Endothelial cell (in vitro differentiated cells): Measurements from ENCODE around the gene DCBLD1. TPM values are rescaled to one million over a fixed set of nuclear protein-coding genes. Genes with fewer than 3 reads are reported as not detected.

ENCODE experiments used
- DNase-seq: peaks from one replicate; pipeline ENCODE4 v3.0.0; 2021; ENCODE audit warnings: low spot score
- H3K27ac Mint-ChIP-seq: one replicate; pipeline ENCODE4 v1.8.0; 2021; ENCODE audit warnings: mixed read lengths, inconsistent platforms; ENCODE audit not compliant: unreplicated experiment
- H3K27me3 Mint-ChIP-seq: one replicate; pipeline ENCODE4 v1.8.0; 2021; ENCODE audit warnings: mild to moderate bottlenecking, moderate library complexity, mixed read lengths, inconsistent platforms; ENCODE audit not compliant: unreplicated experiment
- H3K36me3 Mint-ChIP-seq: one replicate; pipeline ENCODE4 v1.8.0; 2021; ENCODE audit warnings: mild to moderate bottlenecking, low read depth, mixed read lengths, inconsistent platforms; ENCODE audit not compliant: unreplicated experiment
- H3K4me1 Mint-ChIP-seq: one replicate; pipeline ENCODE4 v1.8.0; 2021; ENCODE audit warnings: mild to moderate bottlenecking, mixed read lengths, inconsistent platforms; ENCODE audit not compliant: unreplicated experiment
- H3K4me3 Mint-ChIP-seq: one replicate; pipeline ENCODE4 v1.8.0; 2021; ENCODE audit warnings: mild to moderate bottlenecking, mixed read lengths, inconsistent platforms; ENCODE audit not compliant: unreplicated experiment
- H3K9me3 Mint-ChIP-seq: one replicate; pipeline ENCODE4 v1.8.0; 2021; ENCODE audit warnings: mixed read lengths, inconsistent platforms; ENCODE audit not compliant: unreplicated experiment
- total RNA-seq: library from RNA; stranded (reverse); fragmentation: NEBNext Ultra II Directional; extraction: Animal tissue kit (Norgen Biotek cat#: 25700); gene quantifications from one replicate; pipeline ENCODE4 v1.2.1, GENCODE V29; 2021; ENCODE audit not compliant: unreplicated experiment
- TF ChIP-seq, protein P1 (sequence below): fragments of 200-600 bp; sonication (generic); IDR thresholded peaks from one replicate; pipeline ENCODE4 v1.5.0; 2021; ENCODE audit warnings: antibody characterized with exemption; ENCODE audit not compliant: unreplicated experiment

The DCBLD1 gene
- total RNA-seq, 1 donor from 2014 or later, result 203 TPM

DNA sequence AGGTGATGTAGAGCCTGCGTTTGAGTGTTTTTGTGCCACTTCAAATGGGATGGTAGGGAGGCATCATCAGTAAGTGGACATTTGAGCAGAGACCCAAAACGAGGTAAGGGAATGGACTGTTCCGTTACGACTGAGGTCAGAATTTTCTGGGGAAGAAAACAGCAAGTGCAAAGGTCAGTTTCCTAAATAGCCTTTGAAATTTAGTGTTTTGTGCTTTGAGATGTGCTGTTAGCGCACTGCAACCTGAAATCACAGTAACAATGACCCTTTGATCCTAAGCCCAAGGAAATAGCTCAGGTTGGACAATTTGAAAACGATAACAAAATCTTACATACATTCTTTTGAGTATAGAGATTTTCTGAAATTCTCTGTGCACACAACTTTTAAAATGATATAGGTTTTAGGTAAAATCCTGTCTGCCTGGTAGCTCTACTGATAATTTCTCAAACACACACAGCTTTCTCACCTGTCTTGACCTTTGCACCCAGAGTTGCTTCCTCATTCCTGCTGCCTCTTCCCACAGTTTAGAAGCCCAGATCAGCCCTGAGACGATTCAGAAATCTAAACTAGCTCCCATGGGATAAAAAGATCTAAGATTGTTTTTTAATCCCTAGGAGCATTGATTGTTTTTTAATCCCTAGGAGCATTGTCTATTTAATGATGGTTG is 22.1 kb downstream of the DCBLD1 start:
- no peak for DNase-seq
- TF ChIP-seq, protein P1, sequence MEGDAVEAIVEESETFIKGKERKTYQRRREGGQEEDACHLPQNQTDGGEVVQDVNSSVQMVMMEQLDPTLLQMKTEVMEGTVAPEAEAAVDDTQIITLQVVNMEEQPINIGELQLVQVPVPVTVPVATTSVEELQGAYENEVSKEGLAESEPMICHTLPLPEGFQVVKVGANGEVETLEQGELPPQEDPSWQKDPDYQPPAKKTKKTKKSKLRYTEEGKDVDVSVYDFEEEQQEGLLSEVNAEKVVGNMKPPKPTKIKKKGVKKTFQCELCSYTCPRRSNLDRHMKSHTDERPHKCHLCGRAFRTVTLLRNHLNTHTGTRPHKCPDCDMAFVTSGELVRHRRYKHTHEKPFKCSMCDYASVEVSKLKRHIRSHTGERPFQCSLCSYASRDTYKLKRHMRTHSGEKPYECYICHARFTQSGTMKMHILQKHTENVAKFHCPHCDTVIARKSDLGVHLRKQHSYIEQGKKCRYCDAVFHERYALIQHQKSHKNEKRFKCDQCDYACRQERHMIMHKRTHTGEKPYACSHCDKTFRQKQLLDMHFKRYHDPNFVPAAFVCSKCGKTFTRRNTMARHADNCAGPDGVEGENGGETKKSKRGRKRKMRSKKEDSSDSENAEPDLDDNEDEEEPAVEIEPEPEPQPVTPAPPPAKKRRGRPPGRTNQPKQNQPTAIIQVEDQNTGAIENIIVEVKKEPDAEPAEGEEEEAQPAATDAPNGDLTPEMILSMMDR, result no peak
- H3K27me3 Mint-ChIP-seq, result peaks cover 4% of the 10 kb centered on the region
- peaks cover 72% of the 10 kb centered on the region for H3K4me1 Mint-ChIP-seq
- peaks cover 54% of the 10 kb centered on the region for H3K36me3 Mint-ChIP-seq
- H3K27ac Mint-ChIP-seq, result peak overlapping the region; percentile 53
- peak overlapping the region; percentile 8 for H3K4me3 Mint-ChIP-seq
- H3K9me3 Mint-ChIP-seq, result no peaks in the 10 kb centered on the region

DNA sequence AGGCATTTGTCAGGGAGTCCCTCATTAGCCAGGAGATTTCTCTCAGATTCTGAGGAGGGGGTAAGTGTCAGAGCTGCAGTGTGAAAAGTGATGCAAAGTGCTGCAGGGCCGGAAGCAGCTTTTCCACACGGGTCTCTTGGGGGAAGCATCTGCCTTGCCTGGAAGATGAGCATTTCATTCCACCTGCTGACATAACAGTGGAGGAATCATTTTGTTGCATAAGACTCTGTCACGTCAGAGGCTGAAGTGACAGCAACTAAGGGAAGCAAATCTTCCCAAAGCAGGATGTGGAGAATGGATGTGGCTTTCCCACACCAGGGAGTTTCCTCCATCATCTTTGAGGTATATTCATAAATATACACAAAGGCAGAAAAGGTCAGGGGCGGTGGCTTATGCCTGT is 22.8 kb downstream of the DCBLD1 start:
- H3K4me3 Mint-ChIP-seq, result no peak overlapping the region
- TF ChIP-seq, protein P1, result no peak
- peaks cover 57% of the 10 kb centered on the region for H3K36me3 Mint-ChIP-seq
- no peaks in the 10 kb centered on the region for H3K9me3 Mint-ChIP-seq
- no peak for DNase-seq
- peaks cover 6% of the 10 kb centered on the region for H3K27me3 Mint-ChIP-seq
- H3K27ac Mint-ChIP-seq, result no peak overlapping the region
- peaks cover 72% of the 10 kb centered on the region for H3K4me1 Mint-ChIP-seq

DNA sequence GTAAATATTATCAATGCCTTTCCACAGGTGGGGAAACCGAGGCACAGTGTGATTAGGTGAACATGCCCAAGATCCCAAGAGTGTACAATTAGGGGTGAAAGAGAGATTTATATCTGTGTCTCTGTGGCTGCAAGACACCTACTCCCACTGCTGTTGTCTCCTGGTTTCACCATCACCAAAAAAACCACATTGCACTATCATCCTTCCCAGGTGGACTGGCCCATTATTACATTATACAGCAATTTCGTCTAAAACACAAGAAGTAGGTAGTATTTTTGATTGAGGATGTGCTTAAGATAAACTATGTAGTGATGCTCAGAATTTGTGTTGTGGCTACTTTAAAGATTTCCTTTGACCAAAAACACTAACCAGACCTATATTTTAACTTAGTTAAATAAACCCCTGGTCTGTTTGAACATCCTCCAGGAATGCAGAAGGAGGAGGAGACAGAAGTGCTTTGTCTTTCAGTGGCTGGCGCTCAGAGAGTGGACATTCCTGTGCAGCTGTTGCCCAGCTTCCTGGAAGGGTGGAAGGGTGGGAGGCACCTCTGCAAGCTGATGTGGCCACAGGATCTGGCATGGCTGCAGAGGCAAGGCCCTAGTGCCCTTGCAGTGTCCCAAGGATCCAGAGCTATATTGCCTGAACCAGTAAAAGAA is 23.8 kb downstream of the DCBLD1 start:
- DNase-seq, result no peak
- H3K36me3 Mint-ChIP-seq, result peaks cover 62% of the 10 kb centered on the region
- no peaks in the 10 kb centered on the region for H3K9me3 Mint-ChIP-seq
- TF ChIP-seq, protein P1, result no peak
- H3K4me3 Mint-ChIP-seq, result no peak overlapping the region
- peaks cover 4% of the 10 kb centered on the region for H3K27me3 Mint-ChIP-seq
- peak overlapping the region; percentile 68 for H3K27ac Mint-ChIP-seq
- H3K4me1 Mint-ChIP-seq, result peaks cover 73% of the 10 kb centered on the region

DNA sequence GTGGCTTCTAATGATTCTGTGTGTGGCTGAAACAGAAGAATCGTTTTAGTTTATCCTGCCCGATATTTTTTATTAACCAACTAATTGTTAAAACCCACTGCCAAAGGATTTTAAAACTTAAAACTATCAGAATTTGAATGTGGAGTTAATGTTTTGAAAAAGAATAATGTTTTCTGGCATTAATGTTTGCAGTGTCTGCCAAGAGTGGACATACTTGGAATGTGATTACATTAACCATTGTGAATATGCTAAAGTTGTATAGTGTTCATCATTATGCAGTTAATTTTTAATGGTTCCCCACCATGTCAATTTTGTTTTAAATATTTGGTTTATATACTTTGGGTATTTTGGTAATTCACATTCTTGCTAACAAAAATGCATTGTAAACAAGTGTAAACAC is 24.4 kb downstream of the DCBLD1 start:
- H3K27ac Mint-ChIP-seq, result no peak overlapping the region

More for the DNA sequence above, 24.4 kb downstream of the DCBLD1 start:
- Mint-ChIP-seq H3K4me1 (peaks cover 72% of the 10 kb centered on the region), H3K9me3 (no peaks in the 10 kb centered on the region), H3K4me3 (no peak overlapping the region), H3K27me3 (peaks cover 4% of the 10 kb centered on the region), H3K36me3 (peaks cover 60% of the 10 kb centered on the region)
- TF ChIP-seq, protein P1, result no peak
- DNase-seq, result no peak
